Stimulated activated CD4-positive, alpha-beta T cell treated with anti-CD3 and anti-CD28 coated beads, Interleukin-2, amount 100 ng/mL, for 48 hours (primary cell): ENCODE data around the gene GUCY1A2.
"Not testable (repeated sequence)": the region's sequence is repeated elsewhere in the genome, so short reads cannot be mapped to it uniquely, and the experiment has no call there.

Experiments used
- DNase-seq, 2 donors: peaks; one replicate each; pipeline ENCODE4 v3.0.0-alpha.2; 2020

The GUCY1A2 gene, protein sequence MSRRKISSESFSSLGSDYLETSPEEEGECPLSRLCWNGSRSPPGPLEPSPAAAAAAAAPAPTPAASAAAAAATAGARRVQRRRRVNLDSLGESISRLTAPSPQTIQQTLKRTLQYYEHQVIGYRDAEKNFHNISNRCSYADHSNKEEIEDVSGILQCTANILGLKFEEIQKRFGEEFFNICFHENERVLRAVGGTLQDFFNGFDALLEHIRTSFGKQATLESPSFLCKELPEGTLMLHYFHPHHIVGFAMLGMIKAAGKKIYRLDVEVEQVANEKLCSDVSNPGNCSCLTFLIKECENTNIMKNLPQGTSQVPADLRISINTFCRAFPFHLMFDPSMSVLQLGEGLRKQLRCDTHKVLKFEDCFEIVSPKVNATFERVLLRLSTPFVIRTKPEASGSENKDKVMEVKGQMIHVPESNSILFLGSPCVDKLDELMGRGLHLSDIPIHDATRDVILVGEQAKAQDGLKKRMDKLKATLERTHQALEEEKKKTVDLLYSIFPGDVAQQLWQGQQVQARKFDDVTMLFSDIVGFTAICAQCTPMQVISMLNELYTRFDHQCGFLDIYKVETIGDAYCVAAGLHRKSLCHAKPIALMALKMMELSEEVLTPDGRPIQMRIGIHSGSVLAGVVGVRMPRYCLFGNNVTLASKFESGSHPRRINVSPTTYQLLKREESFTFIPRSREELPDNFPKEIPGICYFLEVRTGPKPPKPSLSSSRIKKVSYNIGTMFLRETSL

GRCh38 chr11:107018219-107018901 is at the start of gene GUCY1A2:
GUCY1A2 (minus strand) TSS chr11:107018476; CDS start chr11:107018055, 421 bp downstream.
- DNase-seq, result no peak

DNA sequence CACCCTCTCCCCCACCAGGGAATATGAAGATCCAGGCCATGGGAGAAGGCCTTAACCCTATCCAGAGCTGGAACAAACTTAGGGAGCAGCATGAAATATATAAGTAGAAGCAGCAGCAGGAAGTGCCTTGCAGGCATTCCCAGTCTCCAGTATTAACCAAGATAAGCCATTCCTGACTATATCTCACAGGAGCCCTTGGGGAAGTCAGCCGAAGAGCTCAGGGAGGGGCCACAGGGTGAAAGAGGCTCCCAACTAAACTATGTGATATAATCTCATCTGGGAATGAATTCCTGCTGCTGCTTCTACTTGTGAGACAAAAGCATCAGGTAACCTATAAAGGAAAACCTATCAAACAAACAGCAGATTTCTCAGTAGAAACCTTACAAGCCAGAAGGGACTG is 36.1 kb upstream of the GUCY1A2 start:
- DNase-seq, result no peak

DNA sequence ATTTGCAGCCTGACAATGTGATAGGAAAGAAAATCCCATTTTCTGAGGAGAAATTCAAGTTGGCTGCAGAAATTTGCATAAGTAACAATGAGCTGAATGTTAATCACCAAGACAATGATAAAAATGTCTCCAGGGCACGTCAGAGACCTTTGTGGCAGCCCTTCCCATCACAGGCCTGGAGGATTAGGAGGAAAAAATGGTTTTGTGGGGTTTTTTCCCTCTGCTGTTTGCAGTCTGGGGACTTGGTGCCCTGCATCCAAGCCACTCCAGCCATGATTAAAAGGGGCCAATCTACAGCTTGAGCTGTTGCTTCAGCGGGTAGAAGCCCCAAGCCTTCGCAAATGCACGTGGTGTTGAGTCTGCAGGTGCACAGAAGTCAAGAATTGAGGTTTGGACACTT is 33.1 kb upstream of the GUCY1A2 start:
- not testable (repeated sequence) for DNase-seq

DNA sequence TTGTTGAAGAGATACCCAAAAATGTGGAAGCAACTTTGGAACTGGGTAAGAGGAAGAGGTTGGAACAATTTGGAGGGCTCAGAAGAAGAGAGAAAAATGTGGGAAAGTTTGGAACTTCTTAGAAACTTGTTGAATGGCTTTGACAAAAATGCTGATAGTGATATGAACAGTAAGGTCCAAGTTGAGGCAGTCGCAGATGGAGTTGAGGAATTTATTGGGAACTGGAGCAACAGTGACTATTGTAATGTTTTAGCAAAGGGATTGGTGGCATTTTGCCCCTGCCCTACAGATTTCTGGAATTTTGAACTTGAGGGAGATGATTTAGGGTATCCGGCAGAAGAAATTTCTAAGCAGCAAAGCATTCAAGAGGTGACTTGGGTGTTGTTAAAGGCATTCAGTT is 32.6 kb upstream of the GUCY1A2 start:
- DNase-seq, result not testable (repeated sequence)

GRCh38 chr11:107050121-107050520 is 31.8 kb upstream of the GUCY1A2 start:
- DNase-seq, result no peak

DNA sequence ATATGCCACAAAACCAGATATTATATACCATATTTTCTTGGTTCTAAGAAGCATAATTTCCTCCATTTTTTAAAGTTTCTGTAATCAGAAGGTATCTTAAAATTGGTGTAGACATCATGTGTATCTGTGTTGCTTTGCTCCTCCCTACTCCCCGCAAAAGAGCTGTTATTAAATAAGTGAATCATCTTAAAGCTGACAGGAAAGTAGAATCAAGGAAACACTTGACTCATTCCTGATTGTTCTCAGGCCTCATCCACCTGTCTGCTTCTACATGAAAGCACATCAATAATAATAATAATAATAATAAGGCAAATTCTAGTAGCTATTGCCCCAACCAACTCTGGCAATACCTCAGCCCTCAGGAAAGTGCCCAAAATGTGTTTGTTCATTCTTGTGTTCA is 26.2 kb upstream of the GUCY1A2 start:
- DNase-seq, result no peak

DNA sequence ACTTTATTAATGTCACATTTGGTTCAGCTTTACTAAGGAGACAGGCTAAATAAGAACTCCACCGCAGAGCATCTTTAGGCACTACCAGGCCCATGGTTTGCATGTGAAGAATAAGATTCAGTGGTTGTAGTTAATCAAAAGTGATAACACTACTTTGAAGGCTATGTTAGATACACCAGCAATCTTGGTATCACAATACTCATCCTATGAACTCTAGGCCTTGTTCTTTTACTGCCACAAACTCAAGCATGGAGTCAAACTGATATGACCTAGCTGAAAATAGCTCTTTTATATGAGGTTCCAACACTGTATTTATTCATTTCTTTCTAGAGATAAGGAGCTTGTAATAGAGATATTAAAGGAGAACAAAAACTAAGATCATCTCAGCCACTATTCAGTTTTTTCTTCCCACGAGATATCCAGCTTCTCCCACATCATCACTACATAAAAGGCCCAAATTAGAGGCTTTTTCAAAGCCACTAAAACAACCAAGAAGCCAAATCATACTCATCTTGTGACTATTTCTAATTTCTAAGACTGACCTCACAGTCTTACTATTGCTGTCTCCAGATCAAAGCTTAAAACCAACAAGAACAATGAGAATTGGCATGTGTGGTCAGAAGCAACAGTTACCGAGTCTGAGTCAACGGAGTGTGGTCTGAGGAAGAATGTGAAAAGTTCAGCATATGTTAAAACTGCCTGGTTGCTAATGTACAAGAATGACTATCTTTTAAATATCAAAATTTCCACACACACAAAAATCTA is 25.1 kb upstream of the GUCY1A2 start:
- DNase-seq, result no peak

DNA sequence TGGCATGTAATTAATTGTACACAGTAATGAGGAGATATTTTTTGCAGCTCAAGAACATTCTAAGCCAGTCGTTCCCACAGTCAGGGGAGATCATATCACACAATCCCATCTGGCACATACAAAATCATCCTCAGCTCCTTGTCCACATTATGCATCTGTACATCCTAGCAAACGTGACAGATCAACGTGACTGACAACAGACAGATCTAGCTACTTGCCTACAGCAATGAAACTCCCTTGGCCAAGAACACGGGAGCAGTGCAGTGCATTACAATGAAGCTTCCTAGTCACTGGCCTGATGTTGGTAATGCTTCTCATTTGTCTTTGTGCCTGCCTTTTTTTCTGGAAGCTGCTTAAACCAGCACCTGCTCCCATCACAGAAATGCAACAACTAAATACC is 24.5 kb upstream of the GUCY1A2 start:
- DNase-seq, result no peak

DNA sequence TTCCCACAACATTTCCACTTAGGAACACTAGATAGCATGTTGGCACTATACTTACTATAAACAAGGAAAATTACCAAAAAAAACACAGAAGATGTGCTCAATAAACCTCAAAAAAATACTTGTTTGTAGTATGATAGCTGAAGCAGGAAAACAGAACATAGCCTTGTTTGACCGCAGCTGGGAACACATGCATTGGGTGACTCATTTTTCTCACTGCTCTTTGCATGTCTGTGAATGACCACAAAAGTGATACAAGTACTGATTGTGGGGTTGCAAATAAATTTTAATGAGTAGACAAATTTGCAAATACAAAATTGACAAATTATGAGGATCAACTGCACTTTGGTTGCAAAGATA is 22.8 kb upstream of the GUCY1A2 start:
- no peak for DNase-seq

- no peak for DNase-seq
These were observed 22.3 kb upstream of the GUCY1A2 start for GRCh38 chr11:107040433-107041087.

DNA sequence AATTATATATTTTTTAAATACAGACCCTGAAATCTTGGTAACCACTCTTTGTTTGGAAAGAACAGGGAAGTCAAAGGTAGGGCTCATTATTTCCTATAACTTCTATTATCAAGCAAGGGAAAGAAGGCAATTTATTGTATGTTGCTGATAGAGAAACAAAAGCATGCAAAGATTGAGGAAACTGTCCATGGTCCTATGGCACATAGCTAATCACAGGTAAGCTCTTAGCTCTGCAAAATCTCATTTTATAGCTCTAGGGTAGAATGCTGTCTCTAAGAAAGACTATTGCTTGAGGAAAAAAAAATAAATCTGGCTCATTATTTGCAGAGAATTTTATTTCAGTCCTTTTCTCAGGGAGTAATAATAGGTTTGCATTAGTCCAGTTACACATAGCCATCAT is 7.4 kb upstream of the GUCY1A2 start:
- DNase-seq, result no peak

DNA sequence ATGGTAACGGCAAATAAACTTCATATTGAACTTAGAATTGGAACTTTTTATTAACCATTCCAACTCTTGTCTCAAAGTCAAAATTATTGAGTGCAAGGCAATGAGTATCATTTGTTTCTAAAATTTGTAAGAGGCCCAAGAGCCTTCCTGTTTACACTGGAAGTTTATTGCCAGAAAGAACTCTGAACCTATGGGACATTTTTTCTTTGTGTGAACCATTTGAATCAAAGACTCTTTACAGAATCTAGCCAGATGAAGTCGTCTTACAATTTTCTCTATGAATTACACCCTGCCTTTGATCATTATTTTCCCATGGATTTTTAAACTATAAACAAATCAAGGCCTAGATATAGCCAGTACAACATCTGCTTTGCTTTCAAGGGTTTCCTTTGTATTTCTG is 2.3 kb upstream of the GUCY1A2 start:
- DNase-seq, result no peak

DNA sequence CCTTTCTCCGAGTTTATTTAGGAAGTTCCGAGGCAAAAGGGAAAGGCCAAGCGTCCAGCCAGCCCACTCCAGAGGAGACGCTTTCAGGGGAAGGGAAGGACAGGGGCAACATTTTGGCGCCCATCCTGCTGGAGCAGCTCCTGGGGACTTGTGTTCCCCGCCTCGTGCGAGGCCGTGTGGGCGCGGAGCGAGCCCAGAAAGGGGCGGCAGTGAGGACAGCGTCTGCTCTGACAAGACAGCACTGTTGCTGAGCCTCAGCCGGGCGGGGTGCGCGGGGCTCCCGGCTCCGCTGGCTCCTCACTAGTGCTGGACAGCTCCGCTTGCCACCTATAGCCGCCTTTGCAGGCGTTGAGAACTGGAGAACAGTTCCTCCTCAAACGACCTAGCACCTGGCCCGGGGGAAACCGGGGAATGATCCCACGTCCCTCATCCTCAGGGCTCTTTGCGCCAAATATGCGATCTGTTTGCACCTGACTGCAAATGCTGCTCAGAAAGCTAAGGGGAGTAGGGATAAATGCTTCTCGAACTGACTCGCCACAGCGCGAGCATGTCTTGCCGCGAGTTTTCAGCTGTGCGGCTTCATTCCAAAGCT is 722 bp upstream of the GUCY1A2 start:
- no peak for DNase-seq

DNA sequence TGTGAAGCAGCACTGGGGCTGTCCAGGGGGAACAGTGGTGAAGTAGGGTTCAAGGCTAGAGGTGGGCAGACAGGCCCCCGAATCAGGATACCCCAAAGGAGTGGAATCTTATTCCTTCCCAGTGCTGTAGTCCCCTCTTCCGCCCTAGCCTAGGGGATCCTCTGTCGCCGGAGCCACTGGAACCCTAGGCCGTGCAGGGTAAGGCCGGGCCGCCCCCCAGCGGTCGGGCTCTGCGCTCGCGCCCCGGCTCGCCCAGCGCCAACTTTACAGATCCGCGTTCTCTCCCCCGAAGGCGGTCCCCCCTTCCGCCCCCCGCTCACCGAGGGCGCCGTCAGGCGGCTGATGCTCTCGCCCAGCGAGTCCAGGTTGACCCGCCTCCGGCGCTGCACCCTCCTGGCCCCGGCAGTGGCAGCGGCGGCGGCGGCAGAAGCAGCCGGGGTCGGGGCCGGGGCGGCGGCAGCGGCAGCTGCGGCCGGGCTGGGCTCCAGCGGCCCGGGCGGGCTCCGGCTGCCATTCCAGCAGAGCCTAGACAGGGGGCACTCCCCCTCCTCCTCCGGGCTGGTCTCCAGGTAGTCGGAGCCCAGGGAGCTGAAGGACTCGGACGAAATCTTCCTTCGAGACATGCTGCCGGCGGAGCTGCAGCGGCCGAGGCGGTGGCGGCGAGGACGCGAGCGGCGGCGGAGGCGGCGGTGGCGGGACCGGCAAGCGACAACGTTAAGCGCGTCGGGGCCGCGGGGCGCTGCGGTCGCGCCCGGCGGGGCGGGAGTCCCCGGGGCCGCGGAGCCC is 650 bp downstream of the GUCY1A2 start:
- peak in 1 of 2 donors; percentile 1 for DNase-seq

GRCh38 chr11:107017104-107017432 is 1.2 kb downstream of the GUCY1A2 start:
- DNase-seq, result no peak

GRCh38 chr11:107014871-107015270 is 3.4 kb downstream of the GUCY1A2 start:
- DNase-seq, result no peak

DNA sequence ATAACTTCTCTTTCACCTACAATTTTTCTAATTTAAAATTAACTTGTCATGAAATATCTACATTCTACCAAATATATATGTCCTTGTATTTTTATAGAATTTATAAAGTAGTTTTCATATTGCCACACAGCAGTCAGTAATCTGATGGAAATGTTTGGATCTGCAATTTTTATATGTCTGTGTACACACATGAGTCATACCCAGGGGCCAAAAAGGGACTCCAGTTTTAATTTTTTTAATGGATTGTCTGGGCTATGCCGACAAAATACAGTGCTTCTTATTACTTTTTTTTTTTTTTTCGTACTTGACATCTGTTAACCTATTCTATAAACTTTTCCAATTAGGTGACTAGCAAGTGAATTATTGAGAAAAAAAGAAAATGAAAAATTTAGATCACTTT is 6.3 kb downstream of the GUCY1A2 start:
- DNase-seq, result no peak

GRCh38 chr11:107009190-107009589 is 9.1 kb downstream of the GUCY1A2 start:
- DNase-seq, result no peak

- DNase-seq, result no peak
These were observed 12.0 kb downstream of the GUCY1A2 start for GRCh38 chr11:107006076-107006833.

GRCh38 chr11:106999196-106999595 is 19.1 kb downstream of the GUCY1A2 start:
- DNase-seq, result no peak

- no peak for DNase-seq
These were observed 19.4 kb downstream of the GUCY1A2 start for GRCh38 chr11:106998916-106999188.
